ENCODE data around the gene OR2AE1. TPM values are rescaled to one million over a fixed set of nuclear protein-coding genes. Genes with fewer than 3 reads are reported as not detected.

OR2AE1 gene
- total RNA-seq, 1 experiment from 2014 or later, result not detected

DNA sequence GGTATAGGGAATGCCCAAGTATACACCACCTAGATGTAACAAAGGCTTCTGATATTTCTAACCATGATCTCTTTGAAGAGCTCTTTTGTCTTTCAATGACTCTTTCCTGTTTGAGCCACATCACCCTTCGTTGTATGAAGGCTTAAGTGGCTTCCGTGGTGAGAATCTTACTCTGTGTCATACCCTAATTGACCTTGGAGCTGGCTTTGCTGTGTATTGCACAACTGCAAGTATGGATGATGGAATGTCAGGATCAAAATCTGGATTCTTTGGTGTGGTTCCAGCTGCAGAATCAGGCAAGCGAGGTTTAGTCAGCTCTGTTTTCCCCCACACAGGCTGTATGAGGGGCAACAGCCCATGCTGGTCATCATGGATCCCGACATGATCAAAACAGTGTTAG lies 33.0 kb downstream of the OR2AE1 start:
- H3K4me1 Mint-ChIP-seq (ENCODE audit: insufficient read depth, unreplicated experiment), result no peaks in the 10 kb centered on the region

DNA sequence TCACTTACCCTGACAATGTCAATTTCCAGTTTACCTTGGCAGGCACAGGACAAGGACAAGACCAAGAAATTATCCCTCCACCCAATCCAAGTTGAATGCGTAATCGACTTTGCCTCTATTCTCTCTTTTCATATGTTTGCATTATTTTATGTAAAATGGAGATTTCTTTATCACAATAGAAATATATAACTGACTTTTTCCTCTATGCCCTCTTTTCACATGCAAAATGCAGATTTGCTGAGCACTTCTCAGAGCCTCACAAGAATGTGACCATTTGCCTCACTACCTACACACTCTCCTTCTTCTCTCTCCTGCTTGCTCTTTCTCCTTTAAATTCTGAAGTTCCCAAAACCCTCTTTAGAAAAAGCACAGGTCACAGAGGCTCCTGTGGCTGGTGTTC lies 33.9 kb downstream of the OR2AE1 start:
- no peak overlapping the region for H3K27ac Mint-ChIP-seq (ENCODE audit: low read depth, unreplicated experiment)
- DNase-seq (ENCODE audit: unreplicated experiment), result no peak
- no peaks in the 10 kb centered on the region for H3K36me3 Mint-ChIP-seq (ENCODE audit: insufficient read depth, unreplicated experiment)
- TF ChIP-seq, protein P1, sequence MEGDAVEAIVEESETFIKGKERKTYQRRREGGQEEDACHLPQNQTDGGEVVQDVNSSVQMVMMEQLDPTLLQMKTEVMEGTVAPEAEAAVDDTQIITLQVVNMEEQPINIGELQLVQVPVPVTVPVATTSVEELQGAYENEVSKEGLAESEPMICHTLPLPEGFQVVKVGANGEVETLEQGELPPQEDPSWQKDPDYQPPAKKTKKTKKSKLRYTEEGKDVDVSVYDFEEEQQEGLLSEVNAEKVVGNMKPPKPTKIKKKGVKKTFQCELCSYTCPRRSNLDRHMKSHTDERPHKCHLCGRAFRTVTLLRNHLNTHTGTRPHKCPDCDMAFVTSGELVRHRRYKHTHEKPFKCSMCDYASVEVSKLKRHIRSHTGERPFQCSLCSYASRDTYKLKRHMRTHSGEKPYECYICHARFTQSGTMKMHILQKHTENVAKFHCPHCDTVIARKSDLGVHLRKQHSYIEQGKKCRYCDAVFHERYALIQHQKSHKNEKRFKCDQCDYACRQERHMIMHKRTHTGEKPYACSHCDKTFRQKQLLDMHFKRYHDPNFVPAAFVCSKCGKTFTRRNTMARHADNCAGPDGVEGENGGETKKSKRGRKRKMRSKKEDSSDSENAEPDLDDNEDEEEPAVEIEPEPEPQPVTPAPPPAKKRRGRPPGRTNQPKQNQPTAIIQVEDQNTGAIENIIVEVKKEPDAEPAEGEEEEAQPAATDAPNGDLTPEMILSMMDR (IDR thresholded peaks at IDR 0.05; ENCODE audit: unreplicated experiment), result no peak
- H3K4me1 Mint-ChIP-seq (ENCODE audit: insufficient read depth, unreplicated experiment), result peaks cover 2% of the 10 kb centered on the region
- BruUV-seq (replicated peaks), result no TSS peak
- intact Hi-C loops (cut with micrococcal nuclease), result no loop called here
- no peaks in the 10 kb centered on the region for H3K9me3 Mint-ChIP-seq (ENCODE audit: unreplicated experiment)
- POLR2A ChIA-PET, result interaction anchor here (0.7 kb wide), 1 partner anchor 214 kb away, joined by 3 read pairs; no protein-coding TSS in a partner anchor
- CTCF ChIA-PET, result no interaction called here
- H3K4me3 Mint-ChIP-seq (ENCODE audit: unreplicated experiment), result no peak overlapping the region
- no peaks in the 10 kb centered on the region for H3K27me3 Mint-ChIP-seq (ENCODE audit: insufficient read depth, unreplicated experiment)

More for the DNA sequence above, 33.0 kb downstream of the OR2AE1 start:
- ChIA-PET POLR2A (interaction anchor here (0.6 to 0.9 kb wide), 2 partner anchors 215 to 286 kb away, joined by 3 to 4 read pairs; partner anchors contain the start of gene ZNF655), CTCF (interaction anchor here (0.6 to 1.1 kb wide), 3 partner anchors 16 to 318 kb away, joined by 3 to 8 read pairs (median 5); partner anchors contain the start of gene CYP3A43)
- no peaks in the 10 kb centered on the region for H3K36me3 Mint-ChIP-seq (ENCODE audit: insufficient read depth, unreplicated experiment)
- intact Hi-C loops (cut with micrococcal nuclease), result no loop called here
- no peak for DNase-seq (ENCODE audit: unreplicated experiment)
- TF ChIP-seq, protein P1 (IDR thresholded peaks at IDR 0.05; ENCODE audit: unreplicated experiment), result no peak
- H3K27me3 Mint-ChIP-seq (ENCODE audit: insufficient read depth, unreplicated experiment), result no peaks in the 10 kb centered on the region
- H3K9me3 Mint-ChIP-seq (ENCODE audit: unreplicated experiment), result no peaks in the 10 kb centered on the region
- no peak overlapping the region for H3K4me3 Mint-ChIP-seq (ENCODE audit: unreplicated experiment)
- no peak overlapping the region for H3K27ac Mint-ChIP-seq (ENCODE audit: low read depth, unreplicated experiment)
- BruUV-seq (replicated peaks), result no TSS peak

GRCh38 chr7:99840136-99840869 lies 36.5 kb downstream of the OR2AE1 start:
- no peak for DNase-seq (ENCODE audit: unreplicated experiment)
- peaks cover 7% of the 10 kb centered on the region for H3K4me1 Mint-ChIP-seq (ENCODE audit: insufficient read depth, unreplicated experiment)
- ChIA-PET CTCF (interaction anchor here (0.6 to 4.5 kb wide), 14 partner anchors 10 to 315 kb away, joined by 3 to 53 read pairs (median 4); partner anchors contain the start of gene TRIM4), POLR2A (interaction anchor here (0.6 to 3.3 kb wide), 18 partner anchors 11 to 335 kb away, joined by 3 to 28 read pairs (median 4); partner anchors contain the start of genes CYP3A43, ZKSCAN5 and ZSCAN25)
- H3K36me3 Mint-ChIP-seq (ENCODE audit: insufficient read depth, unreplicated experiment), result no peaks in the 10 kb centered on the region
- no TSS peak for BruUV-seq (replicated peaks)
- H3K27me3 Mint-ChIP-seq (ENCODE audit: insufficient read depth, unreplicated experiment), result no peaks in the 10 kb centered on the region
- TF ChIP-seq, protein P1 (IDR thresholded peaks at IDR 0.05; ENCODE audit: unreplicated experiment), result no peak
- H3K4me3 Mint-ChIP-seq (ENCODE audit: unreplicated experiment), result no peak overlapping the region
- H3K27ac Mint-ChIP-seq (ENCODE audit: low read depth, unreplicated experiment), result no peak overlapping the region
- H3K9me3 Mint-ChIP-seq (ENCODE audit: unreplicated experiment), result no peaks in the 10 kb centered on the region
- intact Hi-C loops (cut with micrococcal nuclease), result no loop called here

DNA sequence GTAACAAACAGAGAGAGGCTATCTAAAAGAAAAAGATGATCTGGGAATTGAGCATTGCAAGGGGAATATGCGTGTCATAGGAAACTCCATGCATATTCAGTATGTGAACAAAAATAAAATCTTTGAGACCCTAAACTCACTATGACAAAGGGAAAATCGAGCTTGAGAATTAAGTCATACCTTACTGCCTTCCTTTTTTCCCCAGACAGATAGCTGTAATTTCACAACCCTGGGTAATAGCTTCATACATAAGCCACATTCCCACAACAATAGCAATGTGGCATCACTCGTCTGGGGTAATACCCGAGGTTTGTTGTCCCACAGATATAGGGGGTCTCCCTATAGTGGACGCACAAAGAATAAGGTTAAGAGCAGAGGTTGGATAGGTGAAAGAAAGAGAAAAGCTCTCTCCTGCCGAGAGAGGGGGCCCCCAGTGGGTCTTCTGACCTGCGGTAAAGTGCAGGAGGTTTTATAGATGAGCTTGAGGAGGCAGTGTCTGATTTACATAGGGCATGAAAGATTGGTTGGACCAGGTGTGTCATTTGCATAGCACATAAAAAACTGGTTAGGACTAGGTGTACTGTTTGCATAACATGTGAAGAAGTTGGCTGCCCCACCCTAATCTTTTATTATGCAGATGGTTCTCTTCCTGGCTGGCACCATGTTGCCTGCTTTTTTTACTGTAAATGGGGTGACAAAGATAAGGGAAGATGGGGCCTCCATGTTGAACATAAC lies 37.4 kb downstream of the OR2AE1 start:
- peak; percentile 27 for DNase-seq (ENCODE audit: unreplicated experiment)
- ChIA-PET POLR2A (interaction anchor here (0.6 to 3.3 kb wide), 21 partner anchors 10 to 402 kb away, joined by 3 to 28 read pairs (median 4); partner anchors contain the start of genes CYP3A43, ZKSCAN5 and ZSCAN25), CTCF (interaction anchor here (0.6 to 4.5 kb wide), 18 partner anchors 9 to 314 kb away, joined by 3 to 53 read pairs (median 4); partner anchors contain the start of genes TRIM4 and ZSCAN25)
- intact Hi-C loops (cut with micrococcal nuclease), result loop anchor here (2.0 to 5.0 kb wide), 3 partner anchors 97 to 315 kb away; partner anchors contain the start of gene ZSCAN25
- no TSS peak for BruUV-seq (replicated peaks)
- peaks cover 7% of the 10 kb centered on the region for H3K4me1 Mint-ChIP-seq (ENCODE audit: insufficient read depth, unreplicated experiment)
- H3K36me3 Mint-ChIP-seq (ENCODE audit: insufficient read depth, unreplicated experiment), result no peaks in the 10 kb centered on the region
- H3K4me3 Mint-ChIP-seq (ENCODE audit: unreplicated experiment), result no peak overlapping the region
- no peaks in the 10 kb centered on the region for H3K27me3 Mint-ChIP-seq (ENCODE audit: insufficient read depth, unreplicated experiment)
- no peak overlapping the region for H3K27ac Mint-ChIP-seq (ENCODE audit: low read depth, unreplicated experiment)
- H3K9me3 Mint-ChIP-seq (ENCODE audit: unreplicated experiment), result no peaks in the 10 kb centered on the region
- TF ChIP-seq, protein P1 (IDR thresholded peaks at IDR 0.05; ENCODE audit: unreplicated experiment), result no peak

Data from MCF 10A (cell line).